ENCODE measurements around the gene RABGEF1.
"Not testable (repeated sequence)": the region's sequence is repeated elsewhere in the genome, so short reads cannot be mapped to it uniquely, and the experiment has no call there.

Gene RABGEF1

GRCh38 chr7:66779669-66780409, 39.3 kb downstream of the RABGEF1 start:
- no peak overlapping the region for H3K4me3 ChIP-seq
- DNase-seq (ENCODE audit: low spot score in 2 of 2), result peak in 1 of 2 experiments; percentile 23
- in situ Hi-C loops (cut with MboI; ENCODE audit: low sequenced_read_pairs), result no loop called here
- peaks cover 10% of the 10 kb centered on the region for H3K4me1 ChIP-seq
- H3K36me3 ChIP-seq (replicated peaks), result peaks cover 7% of the 10 kb centered on the region
- H3K27me3 ChIP-seq (ENCODE audit: low read depth), result no peaks in the 10 kb centered on the region
- H3K9me3 ChIP-seq, result no peaks in the 10 kb centered on the region

DNA sequence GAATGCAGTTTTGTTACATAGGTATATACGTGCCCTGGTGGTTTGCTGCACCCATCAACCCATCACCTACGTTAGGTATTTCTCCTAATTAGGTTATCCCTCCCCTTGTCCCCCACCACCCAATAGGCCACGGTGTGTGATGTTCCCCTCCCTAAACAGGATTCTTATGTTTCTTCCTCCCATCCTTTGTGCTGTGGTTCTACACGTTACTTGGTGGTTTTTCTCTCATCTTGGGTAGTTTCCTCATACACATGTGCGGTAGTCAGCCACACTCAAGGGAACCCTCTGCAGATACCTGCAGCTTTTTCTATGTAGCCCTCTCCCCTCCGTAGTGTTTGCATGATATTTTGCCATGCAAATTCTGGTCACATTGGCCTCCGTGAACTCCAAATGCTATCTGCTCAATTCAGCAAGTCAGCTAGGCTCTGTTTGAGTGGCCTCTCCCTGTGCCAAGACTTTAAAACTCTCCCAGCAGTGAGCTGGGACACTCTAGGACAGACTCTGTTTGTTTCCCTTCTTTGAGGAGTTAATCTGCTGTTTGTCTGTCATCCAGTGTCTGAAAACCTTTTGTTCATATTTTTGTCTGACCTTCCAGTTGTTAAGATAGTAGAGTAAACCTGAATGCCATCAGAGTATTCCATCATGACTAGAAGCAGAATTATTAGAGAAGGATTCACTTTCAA, 41.0 kb downstream of the RABGEF1 start:
- H3K27me3 ChIP-seq (ENCODE audit: low read depth), result no peaks in the 10 kb centered on the region
- no peaks in the 10 kb centered on the region for H3K9me3 ChIP-seq
- in situ Hi-C loops (cut with MboI; ENCODE audit: low sequenced_read_pairs), result no loop called here
- H3K4me3 ChIP-seq, result no peak overlapping the region
- H3K36me3 ChIP-seq (replicated peaks), result peaks cover 10% of the 10 kb centered on the region
- DNase-seq (ENCODE audit: low spot score in 2 of 2), result no peak
- H3K4me1 ChIP-seq, result peaks cover 10% of the 10 kb centered on the region

- DNase-seq (ENCODE audit: low spot score in 2 of 2); H3K9me3 ChIP-seq; H3K4me3 ChIP-seq; H3K27me3 ChIP-seq (ENCODE audit: low read depth); in situ Hi-C loops (cut with MboI; ENCODE audit: low sequenced_read_pairs); H3K4me1 ChIP-seq: not testable (repeated sequence)
- peaks cover 10% of the 10 kb centered on the region for H3K36me3 ChIP-seq (replicated peaks)
Observed at GRCh38 chr7:66782875-66783274, 42.3 kb downstream of the RABGEF1 start.

- H3K4me3 ChIP-seq; H3K27me3 ChIP-seq (ENCODE audit: low read depth); DNase-seq (ENCODE audit: low spot score in 2 of 2); H3K9me3 ChIP-seq; H3K4me1 ChIP-seq; in situ Hi-C loops (cut with MboI; ENCODE audit: low sequenced_read_pairs): not testable (repeated sequence)
- H3K36me3 ChIP-seq (replicated peaks), result peaks cover 11% of the 10 kb centered on the region
Observed at GRCh38 chr7:66783887-66784595, 43.5 kb downstream of the RABGEF1 start.

DNA sequence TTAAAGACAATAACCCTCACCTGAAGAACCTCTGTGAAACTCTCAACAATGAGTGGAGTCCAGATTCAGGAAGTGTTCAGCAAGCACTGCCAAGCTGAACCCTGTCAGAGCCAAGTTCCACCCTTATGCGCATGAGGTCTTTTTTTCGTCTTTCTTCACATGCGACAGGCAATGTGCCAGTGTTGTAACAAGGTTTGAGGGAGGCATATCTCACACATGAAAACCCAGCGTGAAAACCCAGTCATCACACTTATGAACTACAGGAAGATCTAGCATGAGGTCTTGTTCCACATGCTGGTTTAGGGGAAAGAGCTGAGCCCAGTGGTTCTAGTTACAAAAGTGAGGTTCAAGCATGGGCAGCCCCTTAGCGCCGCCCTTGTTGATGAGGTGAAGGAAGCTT, 49.7 kb downstream of the RABGEF1 start:
- Histone ChIP-seq H3K4me1 (no peaks in the 10 kb centered on the region), H3K27me3 (ENCODE audit: low read depth) (no peaks in the 10 kb centered on the region), H3K9me3 (no peaks in the 10 kb centered on the region), H3K36me3 (replicated peaks) (peaks cover 21% of the 10 kb centered on the region), H3K4me3 (no peak overlapping the region)
- in situ Hi-C loops (cut with MboI; ENCODE audit: low sequenced_read_pairs), result no loop called here
- no peak for DNase-seq (ENCODE audit: low spot score in 2 of 2)

DNA sequence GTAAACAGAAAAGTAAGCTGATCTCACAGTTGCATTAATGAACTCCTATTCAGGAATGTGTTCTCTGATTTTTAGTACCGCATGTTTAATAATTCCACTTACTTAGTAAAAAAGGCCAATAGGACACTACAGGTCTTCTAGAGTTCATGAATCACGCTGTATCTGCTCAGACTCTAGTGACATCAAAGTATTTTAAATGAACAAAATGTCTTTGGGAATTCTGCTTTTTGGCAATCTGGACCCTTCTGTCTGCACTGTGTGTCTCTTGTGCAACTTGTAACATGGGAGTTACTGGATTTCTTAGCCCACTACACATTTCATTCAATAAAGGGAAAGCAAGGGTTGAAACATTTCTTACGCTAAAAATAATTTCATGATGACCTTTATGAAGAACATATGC, 50.2 kb downstream of the RABGEF1 start:
- in situ Hi-C loops (cut with MboI; ENCODE audit: low sequenced_read_pairs), result no loop called here
- DNase-seq (ENCODE audit: low spot score in 2 of 2), result no peak
- peaks cover 26% of the 10 kb centered on the region for H3K36me3 ChIP-seq (replicated peaks)
- no peaks in the 10 kb centered on the region for H3K9me3 ChIP-seq
- H3K4me3 ChIP-seq, result no peak overlapping the region
- no peaks in the 10 kb centered on the region for H3K4me1 ChIP-seq
- H3K27me3 ChIP-seq (ENCODE audit: low read depth), result no peaks in the 10 kb centered on the region

DNA sequence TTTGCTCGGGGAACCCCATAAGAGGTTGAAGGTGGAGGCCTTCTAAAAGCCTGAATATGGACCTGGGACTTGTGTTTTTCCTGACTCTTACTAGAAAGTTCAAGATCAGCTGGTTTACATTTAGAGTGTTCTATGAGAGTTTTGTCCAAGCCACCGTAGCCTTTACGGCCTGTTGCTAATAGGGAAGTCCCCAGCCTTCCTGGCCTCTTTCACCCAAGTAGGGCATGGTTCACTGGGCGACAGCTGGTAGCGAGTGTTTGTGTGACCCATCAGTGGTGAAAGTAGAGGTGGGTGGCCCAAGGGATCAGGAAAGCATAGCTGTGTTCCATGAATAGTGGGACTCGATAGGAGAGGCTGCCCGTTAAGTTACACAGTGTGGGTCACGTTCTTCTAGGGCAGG, 60.1 kb downstream of the RABGEF1 start:
- no peak for DNase-seq (ENCODE audit: low spot score in 2 of 2)
- H3K4me3 ChIP-seq, result no peak overlapping the region
- peaks cover 35% of the 10 kb centered on the region for H3K36me3 ChIP-seq (replicated peaks)
- H3K27me3 ChIP-seq (ENCODE audit: low read depth), result no peaks in the 10 kb centered on the region
- in situ Hi-C loops (cut with MboI; ENCODE audit: low sequenced_read_pairs), result no loop called here
- H3K9me3 ChIP-seq, result no peaks in the 10 kb centered on the region
- peaks cover 7% of the 10 kb centered on the region; the same call in 1 of the 2 replicates for H3K4me1 ChIP-seq

- Histone ChIP-seq H3K9me3 (no peaks in the 10 kb centered on the region), H3K4me1 (peaks cover 7% of the 10 kb centered on the region; the same call in 1 of the 2 replicates), H3K27me3 (ENCODE audit: low read depth) (no peaks in the 10 kb centered on the region), H3K4me3 (no peak overlapping the region), H3K36me3 (replicated peaks) (peaks cover 23% of the 10 kb centered on the region)
- in situ Hi-C loops (cut with MboI; ENCODE audit: low sequenced_read_pairs), result no loop called here
- no peak for DNase-seq (ENCODE audit: low spot score in 2 of 2)
Observed at GRCh38 chr7:66804001-66804400, 63.5 kb downstream of the RABGEF1 start.

- H3K36me3 ChIP-seq (replicated peaks), result peaks cover 31% of the 10 kb centered on the region
- no peak for DNase-seq (ENCODE audit: low spot score in 2 of 2)
- no peaks in the 10 kb centered on the region for H3K27me3 ChIP-seq (ENCODE audit: low read depth)
- no peaks in the 10 kb centered on the region for H3K9me3 ChIP-seq
- H3K4me1 ChIP-seq, result peaks cover 5% of the 10 kb centered on the region; the same call in 1 of the 2 replicates
- H3K4me3 ChIP-seq, result no peak overlapping the region
- in situ Hi-C loops (cut with MboI; ENCODE audit: low sequenced_read_pairs), result no loop called here
Observed at GRCh38 chr7:66807736-66808135, 67.2 kb downstream of the RABGEF1 start.

- DNase-seq (ENCODE audit: low spot score in 2 of 2), result no peak
- Histone ChIP-seq H3K4me3 (no peak overlapping the region), H3K9me3 (no peaks in the 10 kb centered on the region), H3K27me3 (ENCODE audit: low read depth) (no peaks in the 10 kb centered on the region), H3K4me1 (no peaks in the 10 kb centered on the region), H3K36me3 (replicated peaks) (peaks cover 19% of the 10 kb centered on the region)
- in situ Hi-C loops (cut with MboI; ENCODE audit: low sequenced_read_pairs), result no loop called here
Observed at GRCh38 chr7:66810716-66811115, 70.2 kb downstream of the RABGEF1 start.

DNA sequence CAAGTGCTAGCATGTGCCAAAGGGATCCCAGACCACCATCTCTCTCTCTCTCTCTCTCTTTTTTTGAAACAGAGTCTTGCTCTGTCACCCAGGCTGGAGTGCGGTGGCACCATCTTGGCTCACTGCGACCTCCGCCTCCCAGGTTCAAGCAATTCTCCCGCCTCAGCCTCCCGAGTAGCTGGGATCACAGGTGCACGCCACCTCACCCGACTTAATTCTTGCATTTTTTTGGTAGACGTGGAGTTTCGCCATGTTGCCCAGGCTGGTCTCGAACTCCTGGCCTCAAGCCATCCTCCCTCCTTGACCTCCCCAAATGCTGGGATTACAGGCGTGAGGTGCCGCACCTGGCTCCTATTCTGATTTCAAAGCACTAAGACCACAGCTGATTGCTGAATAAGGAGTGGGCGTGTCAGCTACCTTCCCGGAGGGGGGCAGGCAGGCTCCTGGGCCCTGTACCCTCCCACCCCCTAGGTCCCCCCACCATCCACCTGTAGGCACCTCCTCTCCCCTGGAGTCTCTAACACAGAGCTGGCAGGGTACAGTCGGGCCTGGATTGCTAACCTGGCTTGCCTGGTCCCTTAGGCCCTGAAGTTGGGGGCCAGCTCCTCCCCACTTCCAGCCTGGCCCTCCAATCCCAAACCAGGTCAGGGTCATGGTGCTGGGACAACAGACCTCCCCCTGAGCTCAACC, 74.8 kb downstream of the RABGEF1 start:
- peaks cover 11% of the 10 kb centered on the region for H3K36me3 ChIP-seq (replicated peaks)

DNA sequence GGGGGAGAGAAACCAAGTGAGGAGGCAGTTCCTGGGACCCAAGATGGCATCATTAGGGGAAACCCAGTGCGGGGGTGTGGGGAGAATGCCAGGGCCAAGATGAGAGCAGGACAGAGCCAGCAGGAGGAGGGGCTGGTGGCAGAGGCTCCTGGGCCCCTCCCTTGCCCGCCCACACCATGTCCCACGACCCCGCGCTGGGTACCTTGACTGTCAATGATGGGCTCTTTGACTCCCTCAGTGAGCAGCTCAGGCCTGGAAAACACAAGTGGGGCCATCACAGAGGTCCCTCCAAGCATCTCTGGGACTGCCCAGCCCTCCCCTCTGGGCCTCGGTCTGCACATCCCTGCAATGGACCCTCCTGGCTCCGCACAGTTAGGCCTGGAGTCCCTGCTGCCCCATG, 75.4 kb downstream of the RABGEF1 start:
- peaks cover 7% of the 10 kb centered on the region for H3K36me3 ChIP-seq (replicated peaks)
- H3K4me1 ChIP-seq, result no peaks in the 10 kb centered on the region
- no peaks in the 10 kb centered on the region for H3K9me3 ChIP-seq
- no peak overlapping the region for H3K4me3 ChIP-seq
- in situ Hi-C loops (cut with MboI; ENCODE audit: low sequenced_read_pairs), result no loop called here
- H3K27me3 ChIP-seq (ENCODE audit: low read depth), result no peaks in the 10 kb centered on the region
- no peak for DNase-seq (ENCODE audit: low spot score in 2 of 2)

More for the DNA sequence above, 74.8 kb downstream of the RABGEF1 start:
- DNase-seq (ENCODE audit: low spot score in 2 of 2); H3K27me3 ChIP-seq (ENCODE audit: low read depth); in situ Hi-C loops (cut with MboI; ENCODE audit: low sequenced_read_pairs); H3K4me1 ChIP-seq; H3K9me3 ChIP-seq; H3K4me3 ChIP-seq: not testable (repeated sequence)

- H3K36me3 ChIP-seq (replicated peaks); H3K4me1 ChIP-seq; DNase-seq (ENCODE audit: low spot score in 2 of 2); H3K9me3 ChIP-seq; H3K27me3 ChIP-seq (ENCODE audit: low read depth); H3K4me3 ChIP-seq; in situ Hi-C loops (cut with MboI; ENCODE audit: low sequenced_read_pairs): not testable (repeated sequence)
Observed at GRCh38 chr7:66816658-66817057, 76.1 kb downstream of the RABGEF1 start.
